Right lobe of liver (tissue), 6 donors: ENCODE results near the gene TTLL1. TPM values are rescaled to one million over a fixed set of nuclear protein-coding genes. Genes with fewer than 3 reads are reported as not detected.

Experiments
- ATAC-seq, 4 donors: fragments of 200-7000 bp; cut with Tn5 transposase; one replicate each; pipeline ENCODE4 v1.9.1; 2020; ENCODE audit warnings: mild to moderate bottlenecking in 4 of 4, moderate library complexity in 4 of 4
- DNase-seq, 3 donors: peaks; one replicate each; pipeline ENCODE4 v3.0.0-alpha.2; 2020
- H3K27ac ChIP-seq, 3 donors: fragments of 200-600 bp; one replicate each; pipeline ENCODE4 v1.8.0; 2022
- H3K27me3 ChIP-seq, 2 donors: fragments of 200-600 bp; one replicate each; pipeline ENCODE4 v1.8.0; 2022
- H3K36me3 ChIP-seq, 4 donors: fragments of 200-600 bp; sonication (generic) in 1 of 4; one replicate each; pipeline versions ENCODE4 v1.5.1 to v1.8.0; 2017 to 2022; ENCODE audit warnings: control low read depth in 1 of 4
- H3K4me1 ChIP-seq, 4 donors: fragments of 200-600 bp; sonication (generic) in 1 of 4; one replicate each; pipeline versions ENCODE4 v1.5.1 to v1.8.0; 2017 to 2022; ENCODE audit warnings: control low read depth in 1 of 4
- H3K4me3 ChIP-seq, 3 donors: fragments of 200-600 bp; one replicate each; pipeline ENCODE4 v1.8.0; 2022
- H3K9me3 ChIP-seq, 4 donors: fragments of 200-600 bp; sonication (generic) in 1 of 4; one replicate each; pipeline versions ENCODE4 v1.5.1 to v1.8.0; 2017 to 2022; ENCODE audit warnings: control low read depth in 1 of 4
- POLR2A ChIP-seq: fragments of 450-650 bp; IDR thresholded peaks from one replicate; pipeline ENCODE4 v1.6.1; 2017; ENCODE audit warnings: antibody characterized with exemption, mild to moderate bottlenecking
- WGBS: methylation state at CpG from one replicate; pipeline ENCODE4 v1.1.6; 2018; ENCODE audit warnings: low coverage, low lambda C conversion rate; ENCODE audit not compliant: insufficient coverage; ENCODE audit errors: missing lambda C conversion rate; 5-methylcytosine and 5-hydroxymethylcytosine counted together
- intact Hi-C, 2 donors: fragments of 100-400 bp; cut with DNase I; formaldehyde crosslinking; loops; one replicate each; pipeline versions ENCODE4 v1.11.2 to v1.14.1; 2022
- total RNA-seq, 6 experiments: library from RNA; depleted of rRNA in 2 of 6; stranded (reverse); fragments of >200 nt in 2 of 6; fragmentation: NEBNext Ultra II Directional in 3 of 6; extraction: Animal tissue kit (Norgen Biotek cat#: 25700) in 3 of 6; gene quantifications; one replicate each; pipeline versions ENCODE4 v1.1.0 to v1.2.4, GENCODE V29; 2016 to 2023
- TF ChIP-seq, protein P1 (sequence below), 4 donors: fragments of 200-600 bp in 3 of 4; fragments of 450-650 bp in 1 of 4; IDR thresholded peaks; one replicate each; pipeline versions ENCODE4 v1.5.1 to v1.8.0; 2016 to 2022; ENCODE audit warnings: antibody characterized with exemption in 4 of 4, mild to moderate bottlenecking in 2 of 4
- donor health status: DM: no; HTN: yes; CAD: no.
- donor health status: DM: no; HTN: no; CAD: no.
- donor health status: DM: no; HTN: no; CAD: no.
- donor health status: DM: no; HTN: yes; CAD: no.
- donor health status: DM: no; HTN: yes; CAD: no.

TTLL1 gene
- total RNA-seq, 6 experiments from 2014 or later = 0.97 to 2.0 (median 1.3) TPM

DNA sequence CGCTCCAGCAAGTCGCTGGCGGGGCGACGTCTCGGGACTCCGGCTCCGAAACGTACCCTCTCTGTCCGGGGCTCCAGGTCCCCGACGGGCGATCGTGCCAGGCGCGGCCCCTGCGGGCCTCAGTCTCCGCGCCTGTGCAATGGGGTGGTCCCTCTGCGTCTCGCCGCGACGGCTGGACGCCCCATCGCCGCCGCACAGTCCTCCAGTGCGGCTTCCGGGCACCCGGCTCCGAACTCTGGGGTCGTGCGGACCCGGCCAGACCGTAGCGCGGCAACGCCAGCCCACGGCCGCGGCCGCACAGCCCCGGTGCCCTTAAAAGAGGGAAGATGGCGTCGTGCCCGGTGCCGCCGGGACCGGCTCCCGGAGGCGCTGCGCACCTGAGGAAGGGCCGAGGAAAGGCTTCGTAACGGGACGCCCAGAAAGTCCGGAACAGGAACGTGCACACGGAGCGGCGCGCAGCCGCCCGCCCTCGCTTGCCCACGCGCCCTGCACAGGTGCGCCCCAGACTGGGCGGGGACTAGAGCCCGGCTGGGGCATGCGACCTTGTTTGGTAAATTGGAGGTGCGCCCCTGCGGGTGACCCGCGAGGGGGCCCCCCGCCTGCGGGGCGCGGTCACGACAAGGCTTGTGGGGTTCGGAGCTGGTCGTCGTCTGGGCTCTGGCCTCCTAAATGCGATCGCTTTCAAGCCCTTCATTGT, 21.9 kb upstream of the TTLL1 start:
- no peak for TF ChIP-seq POLR2A
- TF ChIP-seq, protein P1, sequence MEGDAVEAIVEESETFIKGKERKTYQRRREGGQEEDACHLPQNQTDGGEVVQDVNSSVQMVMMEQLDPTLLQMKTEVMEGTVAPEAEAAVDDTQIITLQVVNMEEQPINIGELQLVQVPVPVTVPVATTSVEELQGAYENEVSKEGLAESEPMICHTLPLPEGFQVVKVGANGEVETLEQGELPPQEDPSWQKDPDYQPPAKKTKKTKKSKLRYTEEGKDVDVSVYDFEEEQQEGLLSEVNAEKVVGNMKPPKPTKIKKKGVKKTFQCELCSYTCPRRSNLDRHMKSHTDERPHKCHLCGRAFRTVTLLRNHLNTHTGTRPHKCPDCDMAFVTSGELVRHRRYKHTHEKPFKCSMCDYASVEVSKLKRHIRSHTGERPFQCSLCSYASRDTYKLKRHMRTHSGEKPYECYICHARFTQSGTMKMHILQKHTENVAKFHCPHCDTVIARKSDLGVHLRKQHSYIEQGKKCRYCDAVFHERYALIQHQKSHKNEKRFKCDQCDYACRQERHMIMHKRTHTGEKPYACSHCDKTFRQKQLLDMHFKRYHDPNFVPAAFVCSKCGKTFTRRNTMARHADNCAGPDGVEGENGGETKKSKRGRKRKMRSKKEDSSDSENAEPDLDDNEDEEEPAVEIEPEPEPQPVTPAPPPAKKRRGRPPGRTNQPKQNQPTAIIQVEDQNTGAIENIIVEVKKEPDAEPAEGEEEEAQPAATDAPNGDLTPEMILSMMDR (IDR thresholded peaks at IDR 0.05) = no peak
- Histone ChIP-seq H3K36me3 (no peaks in the 10 kb centered on the region), H3K9me3 (no peaks in the 10 kb centered on the region), H3K27ac (no peak overlapping the region), H3K4me1 (peaks cover 0 to 26% (median 0%) of the 10 kb centered on the region in 4 donors), H3K4me3 (peak overlapping the region; percentile 52 to 62 (median 60)), H3K27me3 (no peaks in the 10 kb centered on the region)
- WGBS = 0% methylated on average over 1 of the region's 86 CpGs
- intact Hi-C loops = no loop called here
- ATAC-seq (peak; percentile 36 to 52 (median 47)), DNase-seq (peak in 2 of 3 donors; percentile 39 to 58)

GRCh38 chr22:43110444-43110926, 21.3 kb upstream of the TTLL1 start, which contains the start of gene BIK:
Gene BIK, plus strand, starts transcription at chr22:43110750. Its CDS starts 13,273 bp downstream, at chr22:43124023.
- H3K27ac ChIP-seq = no peak within 1 kb of the TSS
- peak; percentile 53 to 75 (median 61) for DNase-seq
- no peak for TF ChIP-seq POLR2A
- TF ChIP-seq, protein P1 (IDR thresholded peaks at IDR 0.05) = peak in 3 of 4 donors; percentile 12 to 33 (median 18)
- peak within 1 kb of the TSS; percentile 52 to 62 (median 60) for H3K4me3 ChIP-seq
- peaks cover 0 to 26% (median 0%) of the 10 kb centered on the region in 4 donors for H3K4me1 ChIP-seq
- peak; percentile 60 to 82 (median 63) for ATAC-seq
- no peaks in the 10 kb centered on the region for H3K27me3 ChIP-seq
- intact Hi-C loops = no loop called here
- no peaks in the 10 kb centered on the region for H3K9me3 ChIP-seq
- WGBS = 0% methylated on average over 9 of the region's 49 CpGs
- H3K36me3 ChIP-seq = no peaks in the 10 kb centered on the region

DNA sequence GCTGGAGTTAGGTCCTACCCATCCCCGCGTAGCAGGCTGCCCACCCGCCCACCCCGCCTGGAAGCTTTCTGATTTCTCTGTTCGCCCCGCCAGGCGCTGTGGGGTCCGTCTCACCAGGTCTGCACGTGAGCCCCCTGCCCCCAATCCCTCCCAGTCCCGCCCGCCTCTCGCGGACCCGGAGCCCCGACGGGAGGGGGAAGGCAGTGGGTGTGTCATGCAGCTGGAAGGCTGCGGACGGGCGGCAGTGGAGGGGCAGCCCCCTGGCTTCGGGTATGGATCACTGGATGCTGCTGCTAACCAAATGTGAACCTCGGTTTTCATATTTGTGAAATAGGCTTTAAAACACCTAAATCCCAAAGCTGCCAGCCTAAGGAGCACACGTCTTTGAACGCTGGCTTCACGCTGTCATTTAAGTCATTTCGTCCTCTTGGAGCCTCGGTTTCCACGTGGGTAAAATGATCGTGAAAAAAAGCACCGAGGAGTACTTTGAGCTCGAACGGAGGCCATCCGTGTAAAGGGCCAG, 20.8 kb upstream of the TTLL1 start:
- Histone ChIP-seq H3K4me1 (peaks cover 0 to 22% (median 0%) of the 10 kb centered on the region in 4 donors), H3K4me3 (peak overlapping the region; percentile 52 to 62 (median 60)), H3K9me3 (no peaks in the 10 kb centered on the region), H3K36me3 (no peaks in the 10 kb centered on the region), H3K27me3 (no peaks in the 10 kb centered on the region), H3K27ac (no peak overlapping the region)
- TF ChIP-seq, protein P1 (IDR thresholded peaks at IDR 0.05) = no peak
- no peak for TF ChIP-seq POLR2A
- WGBS = 11% methylated on average over 22 of the region's 32 CpGs
- no peak for ATAC-seq
- intact Hi-C loops = no loop called here
- DNase-seq = no peak

DNA sequence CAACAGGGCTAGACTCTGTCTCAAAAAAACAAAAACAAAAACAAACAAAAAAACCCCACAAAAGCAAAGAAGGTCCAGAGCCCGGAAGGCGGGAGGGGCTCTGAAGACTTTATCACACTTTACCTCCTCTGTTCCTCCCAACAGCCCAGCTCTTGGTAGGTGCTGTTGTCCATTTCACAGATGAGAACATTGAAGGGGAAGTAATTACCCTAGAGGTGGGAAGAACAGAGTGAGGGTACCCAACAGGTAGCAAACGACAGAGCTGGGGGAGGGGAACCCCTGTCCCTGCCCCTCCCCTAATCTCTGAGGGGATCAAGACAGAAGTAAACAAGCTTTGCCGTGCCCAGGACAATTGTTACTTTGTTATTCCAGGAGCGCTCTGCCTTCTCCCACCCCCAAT, 20.3 kb upstream of the TTLL1 start:
- Histone ChIP-seq H3K27ac (no peak overlapping the region), H3K9me3 (no peaks in the 10 kb centered on the region), H3K4me3 (no peak overlapping the region), H3K27me3 (no peaks in the 10 kb centered on the region), H3K36me3 (no peaks in the 10 kb centered on the region), H3K4me1 (peaks cover 0 to 22% (median 0%) of the 10 kb centered on the region in 4 donors)
- intact Hi-C loops = no loop called here
- WGBS = 66% methylated on average over 4 of the region's 5 CpGs
- ATAC-seq = no peak
- TF ChIP-seq, protein P1 (IDR thresholded peaks at IDR 0.05) = no peak
- no peak for DNase-seq
